Activated CD8-positive, alpha-beta memory T cell treated with anti-CD3 and anti-CD28 coated beads, Interleukin-2, amount 50 U/mL, for 1 hour (primary cell): ENCODE measurements around the gene TINAGL1.
"Not testable (repeated sequence)": the region's sequence is repeated elsewhere in the genome, so short reads cannot be mapped to it uniquely, and the experiment has no call there.

Source experiments
- DNase-seq: peaks from one replicate; pipeline ENCODE4 v3.0.0-alpha.2; 2020; ENCODE audit errors: extremely low read depth

Gene TINAGL1

DNA sequence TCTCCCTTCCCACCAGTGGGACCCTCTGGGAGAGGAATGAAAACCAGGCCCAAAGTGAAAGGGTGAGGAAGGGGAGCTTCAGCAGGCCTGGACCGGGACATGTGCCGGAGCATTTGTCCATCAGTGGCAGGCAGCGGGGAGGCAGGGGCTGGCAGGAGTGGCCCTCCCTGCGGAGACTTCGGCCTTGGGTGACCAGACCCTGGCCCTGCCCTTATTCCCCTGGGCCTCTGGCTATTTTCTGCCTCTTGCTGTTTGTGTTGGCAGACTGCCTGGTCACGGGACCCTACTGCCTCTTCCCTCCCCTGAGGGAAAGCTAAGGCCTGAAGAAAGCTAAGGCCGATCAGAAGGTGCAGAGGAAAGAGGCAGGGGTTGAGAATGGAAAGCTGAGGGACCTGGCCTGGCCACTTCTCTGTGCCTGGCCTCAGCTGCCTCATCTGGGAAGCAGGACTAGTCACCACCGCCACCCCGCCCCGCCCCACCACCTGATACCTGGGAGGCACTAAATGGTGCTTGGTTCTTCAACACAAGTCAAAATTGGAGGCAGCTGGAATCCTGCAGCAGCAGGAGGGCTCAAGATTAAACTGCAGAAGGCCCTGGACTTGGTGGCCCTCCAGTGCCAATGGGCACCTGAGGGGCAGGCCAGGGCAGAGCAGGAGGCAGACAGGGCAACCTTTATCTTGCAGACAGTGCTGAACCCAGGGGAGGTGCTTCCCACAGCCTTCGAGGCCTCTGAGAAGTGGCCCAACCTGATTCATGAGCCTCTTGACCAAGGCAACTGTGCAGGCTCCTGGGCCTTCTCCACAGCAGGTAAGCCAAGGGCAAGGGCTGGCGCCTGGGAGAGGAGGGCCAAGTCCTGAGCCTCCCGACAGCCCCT is 7.9 kb downstream of the TINAGL1 start:
- no peak for DNase-seq

- no peak for DNase-seq
Observed at GRCh38 chr1:31584869-31585735, 8.8 kb downstream of the TINAGL1 start.

DNA sequence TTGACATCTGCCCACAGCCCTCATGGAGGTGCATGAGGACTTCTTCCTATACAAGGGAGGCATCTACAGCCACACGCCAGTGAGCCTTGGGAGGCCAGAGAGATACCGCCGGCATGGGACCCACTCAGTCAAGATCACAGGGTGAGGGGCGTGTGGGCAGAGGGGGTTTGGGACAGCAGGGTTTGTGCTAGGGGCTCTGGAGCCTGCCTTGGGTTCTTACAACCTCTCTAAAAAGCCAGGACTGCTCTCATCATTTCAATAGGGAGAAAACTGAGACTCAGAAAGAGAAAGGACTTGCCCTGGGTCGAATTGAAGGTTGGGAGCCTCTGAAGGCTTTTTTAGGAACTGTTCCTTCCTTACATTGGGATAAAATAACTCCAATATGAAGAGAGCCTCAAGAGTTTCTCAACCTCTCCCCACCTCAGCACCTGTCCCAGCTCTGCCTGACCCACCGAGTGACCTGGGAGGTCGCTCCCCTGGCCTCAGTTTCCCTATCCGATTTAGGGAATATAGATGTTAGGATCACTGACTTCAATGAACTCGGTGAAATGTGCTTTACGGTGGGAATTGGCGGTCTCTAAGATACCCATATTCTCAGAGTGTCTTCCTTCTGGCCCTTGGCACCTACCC is 9.5 kb downstream of the TINAGL1 start:
- DNase-seq: no peak

GRCh38 chr1:31586376-31587327 is 10.3 kb downstream of the TINAGL1 start:
- no peak for DNase-seq

DNA sequence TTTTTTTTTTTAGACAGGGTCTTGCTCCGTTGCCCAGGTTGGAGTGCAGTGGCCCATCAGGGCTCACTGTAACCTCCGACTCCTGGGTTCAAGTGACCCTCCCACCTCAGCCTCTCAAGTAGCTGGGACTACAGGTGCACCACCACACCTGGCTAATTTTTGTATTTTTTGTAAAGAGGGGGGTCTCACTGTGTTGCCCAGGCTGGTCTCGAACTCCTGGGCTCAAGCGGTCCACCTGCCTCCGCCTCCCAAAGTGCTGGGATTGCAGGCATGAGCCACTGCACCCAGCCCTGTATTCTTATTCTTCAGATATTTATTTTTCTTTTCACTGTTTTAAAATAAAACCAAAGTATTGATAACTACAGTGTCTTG is 11.0 kb downstream of the TINAGL1 start:
- not testable (repeated sequence) for DNase-seq

- DNase-seq: no peak
Observed at GRCh38 chr1:31587720-31588423, 11.6 kb downstream of the TINAGL1 start.

- no peak for DNase-seq
Observed at GRCh38 chr1:31588751-31589515, 12.6 kb downstream of the TINAGL1 start.

- DNase-seq: no peak
Observed at GRCh38 chr1:31591425-31592093, 15.2 kb downstream of the TINAGL1 start.

GRCh38 chr1:31592132-31592531 is 15.8 kb downstream of the TINAGL1 start:
- no peak for DNase-seq

DNA sequence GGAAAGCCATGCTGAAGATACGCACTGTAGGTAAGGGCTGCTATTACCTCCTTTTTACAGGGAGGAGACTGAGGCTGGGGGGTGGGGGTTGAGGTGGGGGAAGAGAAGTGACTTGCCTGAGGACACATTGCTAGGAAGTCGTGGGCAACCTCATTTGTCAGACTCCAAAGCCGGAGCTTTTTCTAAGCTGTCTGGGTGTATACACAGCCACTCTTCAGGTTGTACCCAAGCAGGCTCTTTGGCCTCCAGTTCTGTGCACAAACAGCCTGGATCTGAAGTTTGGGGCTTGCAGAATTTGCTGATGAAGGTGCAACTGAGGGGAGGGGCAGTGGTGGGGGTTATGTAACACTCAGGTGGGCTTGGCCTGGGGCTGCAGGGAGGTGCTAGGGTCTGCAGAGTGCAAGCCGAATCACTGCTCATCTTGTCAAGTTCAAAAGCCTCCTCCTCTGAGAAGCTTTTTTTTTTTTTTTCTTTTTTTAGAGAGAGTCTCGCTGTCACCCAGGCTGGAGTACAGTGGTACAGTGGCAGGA is 16.9 kb downstream of the TINAGL1 start:
- no peak for DNase-seq

- no peak for DNase-seq
Observed at GRCh38 chr1:31593770-31594632, 17.7 kb downstream of the TINAGL1 start.

GRCh38 chr1:31595836-31596736 is 19.8 kb downstream of the TINAGL1 start:
- DNase-seq: no peak

GRCh38 chr1:31596737-31597097 is 20.4 kb downstream of the TINAGL1 start:
- DNase-seq: no peak

- DNase-seq: no peak
Observed at GRCh38 chr1:31598980-31599379, 22.7 kb downstream of the TINAGL1 start.

DNA sequence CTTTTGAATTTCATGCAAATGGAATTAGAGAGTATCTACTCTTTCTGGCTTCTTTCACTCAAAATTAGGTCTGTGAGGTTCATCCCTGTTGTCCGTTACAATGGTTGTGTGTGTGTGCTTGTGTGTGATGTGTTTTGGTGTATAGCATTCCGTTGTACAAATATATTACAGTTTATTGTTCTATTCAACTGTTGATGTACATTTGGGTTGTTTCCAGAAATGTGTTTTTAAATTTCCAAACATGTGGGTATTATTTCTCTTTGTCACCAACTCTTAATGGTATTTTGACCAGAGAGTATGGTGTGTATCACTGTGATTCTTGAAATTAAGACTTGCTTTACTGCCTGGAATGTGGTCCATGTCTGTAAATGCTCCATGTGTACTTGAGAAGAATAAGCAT is 24.3 kb downstream of the TINAGL1 start:
- no peak for DNase-seq

DNA sequence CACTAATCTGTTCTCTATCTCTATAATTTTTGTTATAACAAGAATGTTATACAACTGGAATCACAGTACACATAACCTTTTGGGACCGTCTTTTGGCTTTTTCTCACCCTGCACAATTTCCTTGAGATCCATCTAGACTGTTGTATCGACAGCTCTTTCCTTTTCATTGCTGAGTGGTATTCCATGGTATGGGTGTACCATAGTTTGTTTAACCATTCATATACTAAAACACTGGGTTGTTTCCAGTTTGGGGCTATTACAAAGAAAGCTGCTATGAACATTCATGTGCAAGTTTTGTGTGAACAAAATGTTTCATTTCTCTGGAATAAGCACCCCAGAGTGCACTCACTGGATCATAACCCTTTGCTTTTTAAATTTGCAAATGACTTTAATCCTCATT is 25.8 kb downstream of the TINAGL1 start:
- no peak for DNase-seq

DNA sequence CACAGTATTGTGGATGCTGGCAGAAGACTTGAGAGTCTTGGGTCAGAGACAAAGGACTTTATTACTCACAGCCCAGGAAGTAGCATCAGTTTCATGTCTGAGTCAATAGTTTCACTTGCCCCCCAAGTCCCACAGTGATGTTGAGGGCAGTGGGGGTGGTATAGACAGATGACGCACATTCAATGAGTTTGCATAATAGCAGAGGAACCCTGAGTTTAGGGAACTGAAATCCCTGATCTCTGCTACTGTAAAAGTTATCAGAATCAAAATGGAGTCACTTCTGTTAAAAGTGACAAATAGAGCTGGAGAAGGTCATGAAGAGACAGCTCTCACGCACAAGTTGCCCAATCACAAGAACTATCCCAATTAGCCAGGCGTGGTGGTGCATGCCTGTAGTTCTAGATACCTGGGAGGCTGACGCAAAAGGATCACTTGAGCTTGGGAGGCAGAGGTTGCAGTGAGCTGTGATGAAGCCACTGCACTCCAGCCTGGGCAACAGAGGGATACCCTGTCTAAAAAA is 29.7 kb downstream of the TINAGL1 start:
- DNase-seq: no peak
